Motor neuron (in vitro differentiated cells): ENCODE results near the gene RNF214. TPM values are rescaled to one million over a fixed set of nuclear protein-coding genes. Genes with fewer than 3 reads are reported as not detected.
A peak's percentile ranks its signal among the peaks of the same experiment; 100 is the strongest.

Experiments
- ATAC-seq, 8 experiments: fragments of 200-7000 bp; cut with Tn5 transposase; replicated peaks in 6 of 8; 2 replicates each; pipeline ENCODE4 v1.8.0; 2021; ENCODE audit warnings: mild to moderate bottlenecking in 8 of 8, moderate library complexity in 8 of 8
- H3K27ac ChIP-seq, 2 donors: fragments of 250-450 bp; sonication (Bioruptor Pico); 2 replicates each; pipeline ENCODE4 v1.9.0; 2021; ENCODE audit warnings: antibody characterized with exemption in 2 of 2, mild to moderate bottlenecking in 2 of 2, moderate library complexity in 1 of 2
- H3K4me1 ChIP-seq, 2 donors: fragments of 250-450 bp; sonication (Bioruptor Pico); replicated peaks in 1 of 2; 2 replicates each; pipeline ENCODE4 v1.6.1; 2021; ENCODE audit warnings: antibody characterized with exemption in 2 of 2, mild to moderate bottlenecking in 2 of 2, moderate library complexity in 1 of 2
- H3K4me3 ChIP-seq, 5 donors: fragments of 250-450 bp; sonication (Bioruptor Pico); 2 replicates each; pipeline ENCODE4 v1.9.0; 2021; ENCODE audit warnings: antibody characterized with exemption in 5 of 5, mild to moderate bottlenecking in 5 of 5, moderate library complexity in 4 of 5
- WGBS, 10 experiments: fragments of 450-650 bp; shearing (Covaris generic); methylation state at CpG; one replicate each; pipeline ENCODE4 v1.0.0; 2022; 5-methylcytosine and 5-hydroxymethylcytosine counted together
- in situ Hi-C, 9 experiments: fragments of 400-800 bp; cut with MboI; loops; one replicate each; pipeline ENCODE4 v1.15.0; 2021; ENCODE audit warnings: low sequenced_read_pairs in 9 of 9, low pct_unique_long_range_greater_than_20kb in 2 of 9; ENCODE audit not compliant: unreplicated experiment in 9 of 9
- total RNA-seq, 8 experiments: library from RNA; unstranded; fragments of 300-600 nt; gene quantifications; 2 replicates each; pipeline versions ENCODE4 v1.2.3 to v1.2.4, GENCODE V29; 2022

The RNF214 gene
- total RNA-seq, 8 experiments from 2014 or later: 10.2 to 33.0 (median 21.2) TPM

DNA sequence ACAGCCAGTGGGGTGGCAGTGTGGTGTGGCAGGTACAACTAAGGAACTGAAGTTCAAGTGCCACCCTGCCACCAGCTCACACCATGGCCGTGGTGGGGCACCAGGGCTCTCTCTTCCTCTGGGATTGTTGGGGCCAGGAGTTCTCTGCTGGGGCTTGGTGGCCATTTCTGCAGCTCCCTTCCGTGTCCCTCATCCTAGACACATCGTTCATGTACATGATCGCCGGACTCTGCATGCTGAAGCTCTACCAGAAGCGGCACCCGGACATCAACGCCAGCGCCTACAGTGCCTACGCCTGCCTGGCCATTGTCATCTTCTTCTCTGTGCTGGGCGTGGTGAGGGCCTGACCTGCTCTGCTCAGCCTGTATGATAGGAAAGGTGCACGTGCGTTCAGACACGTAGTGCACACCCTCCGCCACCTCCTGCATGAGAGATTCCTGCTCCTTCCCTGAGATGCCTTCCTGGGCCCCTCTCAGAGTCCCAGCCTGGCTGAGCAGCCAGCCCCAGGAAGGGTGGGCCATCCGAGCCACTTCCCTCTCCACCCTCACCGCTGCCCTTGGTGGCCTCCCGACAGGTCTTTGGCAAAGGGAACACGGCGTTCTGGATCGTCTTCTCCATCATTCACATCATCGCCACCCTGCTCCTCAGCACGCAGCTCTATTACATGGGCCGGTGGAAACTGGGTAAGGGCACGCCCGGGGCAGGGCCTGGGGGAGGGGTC lies 40.6 kb upstream of the RNF214 start:
- no peaks in the 10 kb centered on the region for H3K4me1 ChIP-seq
- no peak overlapping the region for H3K4me3 ChIP-seq
- in situ Hi-C loops: no loop called here
- ATAC-seq: no peak
- WGBS, 10 experiments: 67 to 100% (median 93%) methylated on average over 1 to 6 of the region's 26 CpGs; no CpG with 5 or more reads in 4 of the 10 experiments
- no peak overlapping the region for H3K27ac ChIP-seq

DNA sequence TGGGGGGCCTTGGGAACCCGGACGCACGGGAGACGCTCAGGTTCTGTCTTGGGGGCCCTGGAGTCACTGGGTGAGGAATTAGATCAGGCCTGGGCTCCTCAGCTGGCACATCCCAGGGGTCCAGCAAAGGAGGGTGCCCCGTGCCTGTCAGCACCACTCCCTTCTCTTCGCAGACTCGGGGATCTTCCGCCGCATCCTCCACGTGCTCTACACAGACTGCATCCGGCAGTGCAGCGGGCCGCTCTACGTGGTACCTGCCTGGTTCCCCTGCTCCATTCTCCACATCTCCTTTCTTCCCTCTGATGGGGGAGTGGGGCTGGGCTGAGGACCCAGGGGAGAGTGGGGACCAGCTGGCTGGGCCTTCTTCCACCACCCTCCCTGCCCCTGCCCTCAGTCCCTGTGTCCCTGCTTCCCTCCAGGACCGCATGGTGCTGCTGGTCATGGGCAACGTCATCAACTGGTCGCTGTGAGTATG lies 40.0 kb upstream of the RNF214 start:
- Histone ChIP-seq H3K4me3 (no peak overlapping the region), H3K27ac (no peak overlapping the region), H3K4me1 (no peaks in the 10 kb centered on the region)
- ATAC-seq: no peak
- 93 to 94% methylated on average over 3 of the region's 17 CpGs; no CpG with 5 or more reads in 8 of the 10 experiments for WGBS, 10 experiments
- in situ Hi-C loops: no loop called here

DNA sequence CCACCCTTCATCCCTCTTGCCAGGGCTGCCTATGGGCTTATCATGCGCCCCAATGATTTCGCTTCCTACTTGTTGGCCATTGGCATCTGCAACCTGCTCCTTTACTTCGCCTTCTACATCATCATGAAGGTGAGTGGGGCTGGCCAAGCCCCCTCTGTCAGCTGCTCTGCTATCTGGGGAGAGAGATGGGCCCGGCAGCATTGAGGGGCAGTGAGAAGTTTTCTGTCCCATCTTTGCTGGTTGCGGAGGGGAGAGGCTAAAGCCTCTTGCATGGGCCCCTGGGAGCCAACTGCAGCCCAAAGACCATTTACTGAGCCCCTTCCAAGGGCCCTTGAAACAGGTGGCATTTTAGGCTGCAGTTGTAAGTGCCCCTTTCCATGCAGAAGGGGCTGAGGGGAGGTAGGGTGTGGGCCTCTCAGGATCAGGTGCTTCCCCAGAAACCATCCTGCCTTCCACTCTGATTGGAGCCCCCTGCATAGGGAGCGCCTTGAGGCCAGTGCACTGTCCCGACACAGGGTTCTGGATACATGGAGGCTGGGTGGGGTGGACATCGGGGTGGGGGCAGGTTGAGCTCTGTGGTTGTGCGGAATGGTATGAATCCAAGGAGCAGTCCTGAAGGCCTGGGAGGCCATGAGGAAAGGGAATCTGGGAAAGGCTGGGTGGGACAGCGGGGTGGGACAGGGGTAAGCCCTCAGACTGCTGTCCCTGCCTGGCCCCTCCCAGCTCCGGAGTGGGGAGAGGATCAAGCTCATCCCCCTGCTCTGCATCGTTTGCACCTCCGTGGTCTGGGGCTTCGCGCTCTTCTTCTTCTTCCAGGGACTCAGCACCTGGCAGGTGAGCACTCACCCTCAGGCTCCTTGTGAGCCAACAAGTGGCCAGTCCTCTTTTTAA lies 39.1 kb upstream of the RNF214 start:
- Histone ChIP-seq H3K27ac (no peak overlapping the region), H3K4me3 (no peak overlapping the region), H3K4me1 (no peaks in the 10 kb centered on the region)
- in situ Hi-C loops: no loop called here
- no peak for ATAC-seq
- 90 to 100% (median 98%) methylated on average over 1 to 8 of the region's 15 CpGs; no CpG with 5 or more reads in 4 of the 10 experiments for WGBS, 10 experiments

DNA sequence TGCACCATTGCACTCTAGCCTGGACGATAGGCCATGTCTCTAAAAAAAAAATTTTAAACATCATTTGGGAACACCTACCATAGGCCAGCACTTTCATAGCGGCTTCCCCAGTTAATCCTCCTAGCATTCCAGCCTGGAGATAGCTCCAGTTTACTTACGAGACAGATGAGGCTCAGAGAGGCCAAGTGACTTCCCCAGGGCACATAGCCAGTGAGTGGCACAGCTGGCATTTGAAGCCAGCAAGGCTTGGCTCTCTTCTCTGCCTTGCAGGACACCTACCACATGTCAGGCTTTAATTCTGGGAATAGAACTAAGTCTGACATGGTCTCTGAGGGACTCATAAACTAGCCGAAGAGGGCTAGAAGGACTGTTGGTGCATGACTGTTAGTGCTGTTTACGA lies 38.2 kb upstream of the RNF214 start:
- in situ Hi-C loops: no loop called here
- 70 to 100% (median 85%) methylated on average over 1 to 4 of the region's 5 CpGs; no CpG with 5 or more reads in 3 of the 10 experiments for WGBS, 10 experiments
- H3K4me1 ChIP-seq: peaks cover 3 to 4% of the 10 kb centered on the region in 2 donors
- H3K27ac ChIP-seq: no peak overlapping the region
- ATAC-seq: no peak
- H3K4me3 ChIP-seq: no peak overlapping the region

DNA sequence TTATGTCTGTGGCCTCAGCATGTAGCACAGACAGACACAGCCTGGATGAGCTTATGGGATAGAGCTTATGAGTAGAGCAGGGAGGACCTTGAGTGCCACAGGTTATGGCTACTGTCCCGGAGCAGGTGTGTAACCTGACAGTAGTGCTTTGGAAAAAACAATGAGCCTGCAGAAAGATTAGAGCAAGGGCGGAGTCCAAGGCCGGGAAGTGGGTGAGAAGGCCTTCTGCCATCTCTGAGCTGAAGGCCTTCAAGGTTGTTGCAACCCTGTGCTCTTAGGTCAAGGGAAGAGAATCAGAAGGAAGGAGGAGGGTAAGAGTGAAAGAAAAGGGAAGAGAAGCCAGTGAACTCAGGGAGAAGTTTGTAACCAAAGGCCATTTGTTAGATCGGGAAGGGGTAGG lies 37.2 kb upstream of the RNF214 start:
- ATAC-seq: no peak
- peaks cover 3 to 4% of the 10 kb centered on the region in 2 donors for H3K4me1 ChIP-seq
- H3K27ac ChIP-seq: no peak overlapping the region
- WGBS, 10 experiments: 62 to 100% (median 83%) methylated on average over 1 to 4 of the region's 4 CpGs; no CpG with 5 or more reads in 1 of the 10 experiments
- no peak overlapping the region for H3K4me3 ChIP-seq
- in situ Hi-C loops: no loop called here

DNA sequence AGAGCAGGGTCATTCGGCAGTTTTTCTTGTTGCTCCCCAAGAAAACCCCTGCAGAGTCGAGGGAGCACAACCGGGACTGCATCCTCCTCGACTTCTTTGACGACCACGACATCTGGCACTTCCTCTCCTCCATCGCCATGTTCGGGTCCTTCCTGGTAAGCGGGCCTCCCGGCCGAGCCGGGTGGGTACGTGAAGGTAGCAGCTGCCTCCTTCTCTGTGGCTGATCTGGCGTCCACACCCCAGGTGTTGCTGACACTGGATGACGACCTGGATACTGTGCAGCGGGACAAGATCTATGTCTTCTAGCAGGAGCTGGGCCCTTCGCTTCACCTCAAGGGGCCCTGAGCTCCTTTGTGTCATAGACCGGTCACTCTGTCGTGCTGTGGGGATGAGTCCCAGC lies 36.7 kb upstream of the RNF214 start:
- in situ Hi-C loops: no loop called here
- ATAC-seq: no peak
- WGBS, 10 experiments: 83 to 100% (median 95%) methylated on average over 1 to 9 of the region's 19 CpGs; no CpG with 5 or more reads in 5 of the 10 experiments
- Histone ChIP-seq H3K4me3 (no peak overlapping the region), H3K4me1 (peaks cover 3 to 4% of the 10 kb centered on the region in 2 donors), H3K27ac (no peak overlapping the region)

DNA sequence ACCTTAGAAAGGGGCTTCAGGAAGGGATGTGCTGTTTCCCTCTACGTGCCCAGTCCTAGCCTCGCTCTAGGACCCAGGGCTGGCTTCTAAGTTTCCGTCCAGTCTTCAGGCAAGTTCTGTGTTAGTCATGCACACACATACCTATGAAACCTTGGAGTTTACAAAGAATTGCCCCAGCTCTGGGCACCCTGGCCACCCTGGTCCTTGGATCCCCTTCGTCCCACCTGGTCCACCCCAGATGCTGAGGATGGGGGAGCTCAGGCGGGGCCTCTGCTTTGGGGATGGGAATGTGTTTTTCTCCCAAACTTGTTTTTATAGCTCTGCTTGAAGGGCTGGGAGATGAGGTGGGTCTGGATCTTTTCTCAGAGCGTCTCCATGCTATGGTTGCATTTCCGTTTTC lies 35.5 kb upstream of the RNF214 start:
- H3K4me1 ChIP-seq: peaks cover 3 to 4% of the 10 kb centered on the region in 2 donors
- no peak overlapping the region for H3K4me3 ChIP-seq
- ATAC-seq: no peak
- WGBS, 10 experiments: 80 to 100% (median 95%) methylated on average over 1 to 3 of the region's 7 CpGs; no CpG with 5 or more reads in 5 of the 10 experiments
- in situ Hi-C loops: no loop called here
- H3K27ac ChIP-seq: no peak overlapping the region

DNA sequence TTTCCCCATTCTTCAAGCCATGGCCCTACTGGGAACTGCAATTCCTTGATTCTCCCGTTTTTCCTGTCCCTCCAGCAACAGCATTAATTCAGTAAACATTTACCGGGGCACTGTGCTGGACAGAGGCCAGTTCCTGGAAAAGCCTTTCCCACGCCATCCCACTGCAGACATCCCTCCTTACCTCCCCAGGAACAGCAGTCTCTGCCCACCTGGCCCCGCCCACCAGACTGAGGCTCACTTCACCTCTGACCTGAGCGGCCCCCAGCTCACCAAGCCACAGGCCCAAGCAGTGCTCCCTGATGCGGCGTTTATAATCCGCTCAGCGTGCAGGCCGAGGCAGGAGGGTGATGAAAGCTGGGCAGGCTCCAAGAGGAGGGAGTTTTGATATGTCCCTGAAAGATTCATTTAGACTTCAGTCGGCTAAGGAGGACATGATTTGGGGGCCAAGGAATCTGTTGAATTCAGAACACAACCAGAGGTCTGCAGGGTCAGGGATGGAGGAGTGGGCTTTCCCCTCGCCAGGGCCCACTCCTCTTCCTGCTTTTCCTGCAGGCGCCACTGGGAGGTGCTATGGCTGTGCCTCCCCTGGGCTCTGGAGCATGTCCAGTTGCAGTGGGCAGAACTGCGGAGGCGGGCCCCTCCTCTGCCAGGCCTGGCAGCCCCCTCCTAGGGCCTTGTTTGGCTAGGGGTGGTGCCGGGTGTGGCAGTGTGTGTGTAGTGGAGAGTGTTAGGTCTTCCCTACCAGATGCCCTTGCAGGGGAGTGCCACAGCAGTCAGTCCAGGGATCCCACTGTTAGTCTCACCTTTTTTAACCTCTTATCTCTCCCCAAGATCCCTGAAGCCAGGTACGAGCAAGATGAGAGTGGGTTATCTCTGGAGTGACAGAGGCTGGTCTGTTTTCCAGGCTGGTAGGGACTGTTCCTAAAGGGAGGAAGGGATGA lies 34.7 kb upstream of the RNF214 start:
- Histone ChIP-seq H3K4me3 (no peak overlapping the region), H3K27ac (no peak overlapping the region)

DNA sequence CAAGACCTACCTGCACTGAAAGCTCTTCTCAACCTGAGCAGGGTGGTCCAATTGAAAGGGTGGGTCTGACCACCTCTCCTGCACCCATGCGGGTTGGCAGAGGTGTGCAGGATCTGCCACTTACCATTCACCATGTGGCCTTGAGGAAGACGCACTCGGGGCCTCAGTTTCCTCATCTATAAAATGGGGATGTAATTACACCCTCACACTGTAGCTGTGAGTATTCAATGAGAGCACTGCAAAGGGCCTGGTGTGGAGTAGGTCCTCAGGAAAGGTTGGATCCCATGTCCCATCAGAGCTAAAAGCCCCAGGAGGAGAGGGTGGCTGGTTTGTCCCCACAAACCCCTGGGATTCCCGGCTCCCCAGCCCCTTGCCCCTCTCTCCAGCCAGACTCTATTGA lies 33.9 kb upstream of the RNF214 start:
- ATAC-seq: peak in 2 of 8 experiments; percentile 3 to 4
- WGBS, 10 experiments: 67 to 80% (median 69%) methylated on average over 2 to 3 of the region's 4 CpGs; no CpG with 5 or more reads in 7 of the 10 experiments
- in situ Hi-C loops: no loop called here
- Histone ChIP-seq H3K4me3 (no peak overlapping the region), H3K27ac (no peak overlapping the region), H3K4me1 (peaks cover 3 to 4% of the 10 kb centered on the region in 2 donors)

More for the DNA sequence above, 34.7 kb upstream of the RNF214 start:
- WGBS, 10 experiments: 33 to 100% (median 92%) methylated on average over 1 to 11 of the region's 17 CpGs; no CpG with 5 or more reads in 2 of the 10 experiments
- no peak for ATAC-seq
- H3K4me1 ChIP-seq: peaks cover 3 to 4% of the 10 kb centered on the region in 2 donors
- in situ Hi-C loops: no loop called here

DNA sequence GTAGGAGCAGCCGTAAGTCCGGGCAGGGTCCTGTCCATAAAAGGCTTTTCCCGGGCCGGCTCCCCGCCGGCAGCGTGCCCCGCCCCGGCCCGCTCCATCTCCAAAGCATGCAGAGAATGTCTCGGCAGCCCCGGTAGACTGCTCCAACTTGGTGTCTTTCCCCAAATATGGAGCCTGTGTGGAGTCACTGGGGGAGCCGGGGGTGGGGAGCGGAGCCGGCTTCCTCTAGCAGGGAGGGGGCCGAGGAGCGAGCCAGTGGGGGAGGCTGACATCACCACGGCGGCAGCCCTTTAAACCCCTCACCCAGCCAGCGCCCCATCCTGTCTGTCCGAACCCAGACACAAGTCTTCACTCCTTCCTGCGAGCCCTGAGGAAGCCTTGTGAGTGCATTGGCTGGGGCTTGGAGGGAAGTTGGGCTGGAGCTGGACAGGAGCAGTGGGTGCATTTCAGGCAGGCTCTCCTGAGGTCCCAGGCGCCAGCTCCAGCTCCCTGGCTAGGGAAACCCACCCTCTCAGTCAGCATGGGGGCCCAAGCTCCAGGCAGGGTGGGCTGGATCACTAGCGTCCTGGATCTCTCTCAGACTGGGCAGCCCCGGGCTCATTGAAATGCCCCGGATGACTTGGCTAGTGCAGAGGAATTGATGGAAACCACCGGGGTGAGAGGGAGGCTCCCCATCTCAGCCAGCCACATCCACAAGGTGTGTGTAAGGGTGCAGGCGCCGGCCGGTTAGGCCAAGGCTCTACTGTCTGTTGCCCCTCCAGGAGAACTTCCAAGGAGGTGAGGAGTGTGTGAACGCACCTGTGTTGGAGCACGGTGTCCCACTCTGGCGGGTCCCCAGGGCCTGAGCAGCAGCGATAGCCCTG lies 33.2 kb upstream of the RNF214 start, which contains the start of gene TAGLN:
Gene TAGLN (plus strand): TSS at position 318 of the 863 bp plus-strand sequence. CDS start 3,644 bp downstream, outside the sequence.
- Histone ChIP-seq H3K27ac (no peak within 1 kb of the TSS), H3K4me1 (peaks cover 3 to 4% of the 10 kb centered on the region in 2 donors), H3K4me3 (no peak within 1 kb of the TSS)
- in situ Hi-C loops: no loop called here
- 12 to 100% (median 20%) methylated on average over 1 to 5 of the region's 34 CpGs; no CpG with 5 or more reads in 7 of the 10 experiments for WGBS, 10 experiments
- peak; percentile 36 to 84 (median 72) for ATAC-seq

DNA sequence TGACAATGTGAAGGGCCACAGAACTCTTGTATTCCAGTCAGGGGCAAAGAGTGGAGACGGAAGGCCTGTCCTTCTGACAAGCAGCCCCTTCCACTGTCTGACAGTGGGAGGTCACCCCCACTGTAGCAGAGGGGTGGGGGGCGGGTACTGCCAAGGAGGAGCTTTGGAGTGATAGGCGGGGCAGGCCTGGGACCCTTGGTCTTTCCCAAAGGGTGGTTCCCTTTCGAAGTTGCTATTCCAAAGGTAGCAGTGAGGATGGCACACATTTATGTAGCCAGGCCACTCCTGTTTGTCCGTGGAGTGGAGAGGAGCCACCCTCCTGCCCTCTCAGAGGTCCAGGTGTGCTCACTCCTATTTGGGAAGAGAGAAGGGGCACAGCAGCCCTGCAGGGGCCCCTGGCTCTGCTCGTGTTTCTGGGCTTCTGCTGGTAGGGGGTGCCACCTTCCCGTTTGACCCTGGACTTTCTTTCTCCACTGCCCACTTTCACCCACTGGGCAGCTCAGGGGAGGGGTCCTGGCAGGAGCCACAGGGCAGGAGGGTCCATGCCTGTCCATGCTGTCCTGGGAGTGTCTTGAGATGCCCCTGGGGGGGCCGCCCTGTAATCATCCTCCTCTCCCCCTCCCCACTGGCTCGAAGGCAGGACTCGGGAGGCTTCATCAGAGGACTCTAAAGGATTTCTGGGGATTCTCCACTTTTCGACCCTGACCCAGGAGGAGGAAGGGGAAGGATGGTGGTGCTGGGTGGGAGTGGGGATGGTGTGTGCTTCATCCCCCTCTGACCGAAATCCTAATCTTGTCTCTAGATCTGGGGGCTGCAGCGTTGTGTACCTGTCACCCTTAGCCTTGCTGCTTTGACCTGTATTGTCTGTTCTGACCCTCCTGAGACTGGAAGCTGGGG lies 32.3 kb upstream of the RNF214 start:
- ATAC-seq: no peak
- WGBS, 10 experiments: 44 to 75% (median 47%) methylated on average over 2 to 4 of the region's 13 CpGs; no CpG with 5 or more reads in 7 of the 10 experiments
- H3K4me1 ChIP-seq: peaks cover 3 to 4% of the 10 kb centered on the region in 2 donors
- H3K4me3 ChIP-seq: no peak overlapping the region
- in situ Hi-C loops: no loop called here
- H3K27ac ChIP-seq: no peak overlapping the region
